ENCODE measurements around the gene ANO4. TPM values are rescaled to one million over a fixed set of nuclear protein-coding genes. Genes with fewer than 3 reads are reported as not detected.

The ANO4 gene
- total RNA-seq, 4 donors from 2014 or later, result 0.06 TPM; not detected in 3

GRCh38 chr12:100936661-100937060 lies 142.1 kb downstream of the ANO4 start:
- DNase-seq (ENCODE audit: low spot score in 2 of 2), result no peak
- WGBS, 2 donors, result 81 to 86% methylated on average over 5 of the region's 5 CpGs
- no peak overlapping the region for H3K4me3 ChIP-seq (ENCODE audit: low read depth, poor library complexity, severe bottlenecking)
- intact Hi-C loops (cut with DNase I; ENCODE audit: low total_unique reads), result no loop called here
- TF ChIP-seq, protein P1, sequence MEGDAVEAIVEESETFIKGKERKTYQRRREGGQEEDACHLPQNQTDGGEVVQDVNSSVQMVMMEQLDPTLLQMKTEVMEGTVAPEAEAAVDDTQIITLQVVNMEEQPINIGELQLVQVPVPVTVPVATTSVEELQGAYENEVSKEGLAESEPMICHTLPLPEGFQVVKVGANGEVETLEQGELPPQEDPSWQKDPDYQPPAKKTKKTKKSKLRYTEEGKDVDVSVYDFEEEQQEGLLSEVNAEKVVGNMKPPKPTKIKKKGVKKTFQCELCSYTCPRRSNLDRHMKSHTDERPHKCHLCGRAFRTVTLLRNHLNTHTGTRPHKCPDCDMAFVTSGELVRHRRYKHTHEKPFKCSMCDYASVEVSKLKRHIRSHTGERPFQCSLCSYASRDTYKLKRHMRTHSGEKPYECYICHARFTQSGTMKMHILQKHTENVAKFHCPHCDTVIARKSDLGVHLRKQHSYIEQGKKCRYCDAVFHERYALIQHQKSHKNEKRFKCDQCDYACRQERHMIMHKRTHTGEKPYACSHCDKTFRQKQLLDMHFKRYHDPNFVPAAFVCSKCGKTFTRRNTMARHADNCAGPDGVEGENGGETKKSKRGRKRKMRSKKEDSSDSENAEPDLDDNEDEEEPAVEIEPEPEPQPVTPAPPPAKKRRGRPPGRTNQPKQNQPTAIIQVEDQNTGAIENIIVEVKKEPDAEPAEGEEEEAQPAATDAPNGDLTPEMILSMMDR (IDR thresholded peaks at IDR 0.05), result no peak
- TF ChIP-seq POLR2A (IDR thresholded peaks at IDR 0.05), result no peak

DNA sequence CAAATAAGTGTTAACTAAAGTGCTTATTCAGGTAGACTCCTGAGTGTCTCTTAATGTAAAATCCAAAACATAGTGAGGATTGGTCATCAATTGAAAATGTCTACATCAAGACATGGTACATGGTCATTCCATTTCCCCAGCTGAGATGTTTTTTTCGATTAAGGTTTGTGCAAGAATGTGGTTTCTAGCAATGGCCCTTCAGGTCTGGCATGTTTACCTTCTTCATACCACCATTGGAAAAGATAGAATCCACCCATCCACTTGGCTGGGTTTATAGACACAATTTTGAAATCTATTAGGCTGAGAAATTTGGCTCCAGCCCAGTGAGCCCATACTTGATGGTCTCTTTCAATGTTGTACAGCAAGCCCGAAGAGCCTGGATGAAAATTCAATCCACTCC lies 145.9 kb downstream of the ANO4 start:
- intact Hi-C loops (cut with DNase I; ENCODE audit: low total_unique reads), result no loop called here
- no peak for DNase-seq (ENCODE audit: low spot score in 2 of 2)
- no peak overlapping the region for H3K4me3 ChIP-seq (ENCODE audit: low read depth, poor library complexity, severe bottlenecking)
- TF ChIP-seq POLR2A (IDR thresholded peaks at IDR 0.05), result no peak
- TF ChIP-seq, protein P1 (IDR thresholded peaks at IDR 0.05), result no peak
- 75 to 82% methylated on average over 2 of the region's 2 CpGs for WGBS, 2 donors

GRCh38 chr12:100942984-100943749 lies 148.6 kb downstream of the ANO4 start:
- TF ChIP-seq, protein P1 (IDR thresholded peaks at IDR 0.05), result no peak
- TF ChIP-seq POLR2A (IDR thresholded peaks at IDR 0.05), result no peak
- intact Hi-C loops (cut with DNase I; ENCODE audit: low total_unique reads), result no loop called here
- DNase-seq (ENCODE audit: low spot score in 2 of 2), result no peak
- no peak overlapping the region for H3K4me3 ChIP-seq (ENCODE audit: low read depth, poor library complexity, severe bottlenecking)
- WGBS, 2 donors, result 73% methylated on average over 5 of the region's 5 CpGs

DNA sequence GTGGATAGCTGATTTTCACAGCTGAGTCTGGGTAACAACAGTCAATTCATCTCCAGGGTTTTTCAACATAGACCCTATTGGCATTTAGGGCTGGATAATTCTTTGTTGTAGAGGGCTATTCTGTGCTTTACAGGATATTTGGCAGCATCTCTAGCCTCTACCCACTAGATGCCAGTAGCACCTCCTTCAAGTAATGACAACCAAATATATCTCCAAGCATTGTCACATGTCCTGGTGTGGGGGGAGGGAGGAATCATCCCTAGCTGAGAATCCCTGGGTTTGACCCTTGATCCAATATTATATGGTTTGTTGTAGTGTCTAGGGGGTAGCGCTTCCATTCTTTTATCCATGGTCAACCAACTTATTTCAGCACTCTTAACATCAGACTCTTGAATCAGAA lies 157.2 kb downstream of the ANO4 start:
- TF ChIP-seq POLR2A (IDR thresholded peaks at IDR 0.05), result no peak
- TF ChIP-seq, protein P1 (IDR thresholded peaks at IDR 0.05), result no peak
- intact Hi-C loops (cut with DNase I; ENCODE audit: low total_unique reads), result no loop called here
- no peak overlapping the region for H3K4me3 ChIP-seq (ENCODE audit: low read depth, poor library complexity, severe bottlenecking)
- DNase-seq (ENCODE audit: low spot score in 2 of 2), result no peak
- WGBS, 2 donors, result 85 to 96% methylated on average over 1 of the region's 1 CpG

- DNase-seq (ENCODE audit: low spot score in 2 of 2), result no peak
- H3K4me3 ChIP-seq (ENCODE audit: low read depth, poor library complexity, severe bottlenecking), result no peak overlapping the region
- TF ChIP-seq, protein P1 (IDR thresholded peaks at IDR 0.05), result no peak
- TF ChIP-seq POLR2A (IDR thresholded peaks at IDR 0.05), result no peak
- intact Hi-C loops (cut with DNase I; ENCODE audit: low total_unique reads), result no loop called here
Observed at GRCh38 chr12:100953217-100953616, 158.6 kb downstream of the ANO4 start.

DNA sequence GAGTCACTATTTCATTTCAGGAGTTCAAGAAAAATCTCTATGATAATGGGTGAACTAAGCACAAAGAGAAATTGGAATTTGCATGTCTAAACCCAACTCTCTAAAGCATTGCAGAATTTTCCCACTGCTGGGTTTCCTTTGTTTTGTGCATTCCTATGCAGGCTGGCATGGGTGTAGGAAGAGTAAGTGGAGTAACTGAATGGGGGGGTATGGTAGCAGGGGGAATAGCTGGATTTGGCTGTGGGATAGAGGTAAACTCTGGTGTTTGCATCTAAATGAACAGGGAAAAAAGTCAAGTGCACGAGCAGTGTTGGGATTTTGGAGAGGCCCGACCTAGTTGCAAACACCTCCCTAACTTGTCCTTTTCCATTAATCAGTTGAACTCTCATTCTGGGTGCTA lies 159.1 kb downstream of the ANO4 start:
- no peak overlapping the region for H3K4me3 ChIP-seq (ENCODE audit: low read depth, poor library complexity, severe bottlenecking)

More for the DNA sequence above, 159.1 kb downstream of the ANO4 start:
- no peak for TF ChIP-seq POLR2A (IDR thresholded peaks at IDR 0.05)
- TF ChIP-seq, protein P1 (IDR thresholded peaks at IDR 0.05), result no peak
- intact Hi-C loops (cut with DNase I; ENCODE audit: low total_unique reads), result no loop called here
- no peak for DNase-seq (ENCODE audit: low spot score in 2 of 2)
- WGBS, 2 donors, result 63 to 70% methylated on average over 2 of the region's 2 CpGs

Data from lower leg skin (tissue), 4 donors.